Hippocampal formation (tissue), 2 donors: ENCODE data around the gene TOP1.

Source experiments
- DNase-seq, 2 donors: peaks; one replicate each; lab custom pipeline; 2025; lab: John Stamatoyannopoulos, UW

Gene TOP1

DNA sequence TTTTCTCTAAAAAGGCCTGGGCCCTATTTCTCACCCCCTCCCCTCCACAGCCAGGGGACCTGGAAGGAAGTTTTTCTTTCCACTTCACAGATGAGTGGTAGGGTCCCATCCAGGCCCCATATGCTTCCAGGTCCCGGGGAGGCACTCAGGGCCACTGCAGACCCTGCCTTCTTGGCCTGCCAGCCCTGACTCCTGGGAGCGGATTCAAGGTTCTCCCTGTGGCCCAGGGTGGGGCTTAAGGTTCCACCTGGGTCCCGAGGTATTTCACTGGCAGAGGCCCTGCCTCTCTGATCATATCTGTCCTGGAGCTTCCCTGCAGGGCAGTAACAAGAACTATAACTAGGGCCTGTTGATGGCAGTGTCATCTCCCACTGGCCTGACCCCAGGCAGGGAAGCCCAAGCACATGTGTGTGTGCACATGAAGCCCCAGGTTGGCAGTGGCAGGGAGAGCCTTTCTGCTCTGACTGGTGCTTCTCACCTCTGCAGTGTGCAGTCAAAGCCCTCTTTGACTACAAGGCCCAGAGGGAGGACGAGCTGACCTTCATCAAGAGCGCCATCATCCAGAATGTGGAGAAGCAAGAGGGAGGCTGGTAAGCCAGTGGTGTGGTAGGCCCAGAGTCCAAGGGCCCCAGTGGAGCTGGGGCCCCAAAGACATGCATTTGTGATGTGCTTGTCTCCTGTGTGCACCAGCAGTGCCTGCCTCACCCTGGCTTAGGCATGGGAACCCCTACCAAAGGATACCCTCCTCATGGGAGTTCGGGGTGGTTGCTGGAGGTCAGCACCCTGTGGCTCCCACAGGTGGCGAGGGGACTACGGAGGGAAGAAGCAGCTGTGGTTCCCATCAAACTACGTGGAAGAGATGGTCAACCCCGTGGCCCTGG is 139.9 kb downstream of the TOP1 start:
- DNase-seq = no peak

DNA sequence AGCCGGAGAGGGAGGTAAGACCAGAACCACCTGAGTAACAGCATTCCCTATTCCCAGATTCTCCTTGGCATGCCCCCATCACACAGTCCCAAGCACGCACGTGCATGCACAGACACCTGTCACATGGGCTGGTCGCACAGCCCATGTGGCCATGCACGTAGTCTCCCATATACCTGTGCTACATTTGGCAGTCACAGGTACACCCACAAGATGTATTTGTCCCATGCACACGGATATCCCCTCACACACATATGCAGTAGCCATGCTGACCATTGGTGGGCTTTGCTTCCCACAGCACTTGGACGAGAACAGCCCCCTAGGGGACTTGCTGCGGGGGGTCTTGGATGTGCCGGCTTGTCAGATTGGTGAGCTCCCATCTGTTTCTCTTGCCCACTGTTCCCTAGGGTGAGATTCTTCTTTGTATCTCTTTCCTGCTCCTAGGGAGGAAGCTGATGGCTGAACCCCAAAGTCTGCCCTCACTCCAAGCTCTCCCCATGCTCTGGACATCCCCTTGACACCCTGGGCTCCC is 140.6 kb downstream of the TOP1 start:
- DNase-seq = no peak

DNA sequence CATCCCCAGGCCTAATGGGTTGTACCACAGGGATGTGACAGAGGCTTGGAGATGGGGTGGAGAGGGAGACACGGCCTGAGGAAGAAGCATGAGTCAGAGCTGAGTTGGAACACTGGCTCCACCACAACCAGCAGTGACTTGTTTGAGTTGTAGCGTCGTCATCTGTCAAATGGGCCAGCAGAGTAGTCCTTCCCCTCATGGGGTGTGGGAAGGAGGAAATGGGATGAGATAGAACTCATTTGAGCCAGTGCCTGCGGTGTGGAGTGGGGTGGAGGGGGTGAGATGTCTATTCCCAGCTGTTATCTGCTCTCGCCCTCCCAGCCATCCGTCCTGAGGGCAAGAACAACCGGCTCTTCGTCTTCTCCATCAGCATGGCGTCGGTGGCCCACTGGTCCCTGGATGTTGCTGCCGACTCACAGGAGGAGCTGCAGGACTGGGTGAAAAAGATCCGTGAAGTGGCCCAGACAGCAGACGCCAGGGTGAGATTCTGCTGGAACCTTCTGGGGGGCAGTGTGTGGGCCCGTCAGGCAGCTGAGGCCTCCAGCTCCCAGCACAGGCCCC is 141.2 kb downstream of the TOP1 start:
- no peak for DNase-seq

DNA sequence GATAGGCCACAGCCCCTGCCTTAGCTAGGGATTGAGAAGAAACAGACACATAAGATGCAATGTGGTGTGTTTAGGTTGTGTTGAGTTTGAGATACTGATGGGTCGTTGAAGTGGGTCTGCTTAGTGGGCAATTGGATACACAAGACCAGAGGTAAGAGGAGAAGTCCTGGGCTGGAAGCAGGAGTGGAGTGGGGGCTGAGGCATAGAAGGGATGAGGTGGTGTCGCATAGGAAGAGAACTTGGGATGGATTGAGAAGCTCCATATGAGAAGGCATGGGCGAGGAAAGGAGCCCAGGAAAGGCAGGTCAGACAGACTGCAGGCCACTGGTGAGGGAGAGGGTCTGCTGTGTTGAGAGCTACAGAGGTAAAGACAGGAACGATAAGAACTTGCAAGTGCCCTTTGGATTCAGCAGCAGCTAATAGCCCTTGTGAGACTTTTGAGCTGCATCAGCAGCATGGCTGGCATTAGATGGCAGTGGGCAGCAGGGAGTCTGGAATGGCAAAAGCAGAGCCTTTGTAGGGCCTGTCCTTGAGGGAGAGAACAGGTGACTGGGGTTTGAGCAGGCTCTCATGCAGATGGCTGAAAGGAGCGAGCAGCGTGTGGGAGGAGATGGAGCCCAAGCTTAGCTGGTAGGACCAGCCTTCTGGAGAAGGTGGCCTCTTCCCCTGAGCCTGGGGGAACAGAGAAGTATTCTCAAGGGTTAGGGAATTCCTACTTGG is 141.9 kb downstream of the TOP1 start:
- no peak for DNase-seq

DNA sequence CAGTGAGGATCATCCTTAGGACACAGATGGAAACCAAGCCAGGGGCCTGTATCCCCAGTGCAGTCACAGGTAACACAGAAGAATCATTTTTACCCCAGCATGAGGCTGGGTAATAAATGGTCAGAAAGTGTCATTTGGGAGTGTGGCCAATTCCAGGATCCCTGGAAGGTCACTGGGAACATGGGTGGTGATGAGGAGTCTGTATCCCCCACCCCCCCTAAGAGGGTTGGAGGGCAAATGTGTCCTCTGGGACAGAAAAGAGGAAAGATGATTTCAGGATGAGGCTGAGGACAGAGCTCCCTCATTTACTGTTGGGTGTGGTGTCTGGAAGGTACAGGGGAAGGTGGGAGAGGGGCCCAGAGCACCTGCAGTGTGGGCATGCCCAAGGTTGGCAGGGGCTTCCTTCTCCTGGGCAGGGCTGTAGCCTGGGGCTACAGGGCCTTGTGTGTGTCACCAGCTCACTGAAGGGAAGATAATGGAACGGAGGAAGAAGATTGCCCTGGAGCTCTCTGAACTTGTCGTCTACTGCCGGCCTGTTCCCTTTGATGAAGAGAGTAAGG is 143.2 kb downstream of the TOP1 start:
- DNase-seq = no peak

DNA sequence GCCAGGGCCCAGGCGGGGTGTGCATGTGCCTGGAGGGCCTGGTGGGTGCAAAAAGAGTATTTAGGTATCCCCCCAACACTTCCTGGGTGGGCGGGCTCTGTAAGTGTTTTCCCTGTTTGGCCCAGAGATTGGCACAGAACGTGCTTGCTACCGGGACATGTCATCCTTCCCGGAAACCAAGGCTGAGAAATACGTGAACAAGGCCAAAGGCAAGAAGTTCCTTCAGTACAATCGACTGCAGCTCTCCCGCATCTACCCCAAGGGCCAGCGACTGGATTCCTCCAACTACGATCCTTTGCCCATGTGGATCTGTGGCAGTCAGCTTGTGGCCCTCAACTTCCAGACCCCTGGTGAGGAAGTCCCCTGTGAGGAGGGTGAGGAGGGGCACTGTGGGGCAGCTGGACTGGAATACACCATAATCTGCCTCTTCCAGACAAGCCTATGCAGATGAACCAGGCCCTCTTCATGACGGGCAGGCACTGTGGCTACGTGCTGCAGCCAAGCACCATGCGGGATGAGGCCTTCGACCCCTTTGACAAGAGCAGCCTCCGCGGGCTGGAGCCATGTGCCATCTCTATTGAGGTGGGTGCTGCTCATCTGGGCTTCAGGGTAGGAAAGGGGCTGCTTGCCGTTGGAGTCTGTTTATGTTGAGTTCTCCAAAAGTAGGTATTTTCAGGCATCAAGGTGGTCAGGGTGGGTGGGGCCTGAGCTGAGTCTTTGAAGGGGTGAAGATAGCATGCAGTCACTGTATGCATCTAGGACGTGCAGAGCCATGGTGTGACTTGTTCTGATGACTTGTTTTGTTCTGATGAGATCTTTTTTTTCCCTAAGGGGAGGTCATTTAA is 143.9 kb downstream of the TOP1 start:
- no peak for DNase-seq

DNA sequence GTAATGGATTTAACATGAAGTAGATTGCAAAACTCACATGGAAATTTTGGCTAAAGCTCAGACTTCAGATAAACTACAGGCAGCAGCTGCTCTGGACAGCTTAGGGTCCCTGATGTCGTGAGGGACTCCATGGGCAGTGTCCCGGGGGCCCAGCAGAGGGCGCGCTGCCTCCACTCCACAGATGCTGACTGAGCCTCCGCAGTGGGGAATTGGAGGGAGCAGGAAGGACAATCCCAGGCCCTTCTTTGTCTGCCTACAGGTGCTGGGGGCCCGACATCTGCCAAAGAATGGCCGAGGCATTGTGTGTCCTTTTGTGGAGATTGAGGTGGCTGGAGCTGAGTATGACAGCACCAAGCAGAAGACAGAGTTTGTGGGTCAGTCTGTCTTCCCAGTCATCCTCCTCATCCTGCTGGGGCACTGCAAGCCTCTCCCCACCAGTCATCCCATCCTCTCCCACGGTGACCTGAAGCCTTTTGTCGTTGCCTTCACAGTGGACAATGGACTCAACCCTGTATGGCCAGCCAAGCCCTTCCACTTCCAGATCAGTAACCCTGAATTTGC is 144.6 kb downstream of the TOP1 start:
- peak; percentile 79 to 85 for DNase-seq

DNA sequence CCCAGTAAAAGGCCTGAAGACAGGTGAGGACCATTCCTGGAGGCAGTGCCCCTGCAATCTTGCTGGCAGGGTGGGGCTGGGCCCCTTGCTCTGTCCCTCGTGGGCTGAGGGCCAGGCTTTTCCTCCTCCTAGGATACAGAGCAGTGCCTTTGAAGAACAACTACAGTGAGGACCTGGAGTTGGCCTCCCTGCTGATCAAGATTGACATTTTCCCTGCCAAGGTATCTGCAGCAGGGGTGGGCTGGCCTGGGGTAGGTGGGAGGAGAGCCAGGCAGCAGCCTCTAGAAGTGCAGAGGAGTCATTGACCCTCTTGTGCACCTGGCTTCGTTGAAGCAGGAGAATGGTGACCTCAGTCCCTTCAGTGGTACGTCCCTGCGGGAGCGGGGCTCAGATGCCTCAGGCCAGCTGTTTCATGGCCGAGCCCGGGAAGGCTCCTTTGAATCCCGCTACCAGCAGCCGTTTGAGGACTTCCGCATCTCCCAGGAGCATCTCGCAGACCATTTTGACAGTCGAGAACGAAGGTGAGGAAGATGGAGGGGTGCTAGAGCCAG is 145.2 kb downstream of the TOP1 start:
- DNase-seq = no peak
